Esophagus muscularis mucosa (tissue), 2 donors: ENCODE data around the gene UBE2O.

Experiments
- POLR2A ChIP-seq: fragments of 450-650 bp; IDR thresholded peaks from one replicate; pipeline ENCODE4 v1.6.1; 2017; ENCODE audit warnings: antibody characterized with exemption, moderate library complexity, mild to moderate bottlenecking, low read depth
- POLR2AphosphoS5 ChIP-seq, 2 donors: sonication (generic); formaldehyde crosslinking; IDR thresholded peaks; one replicate each; pipeline ENCODE4 v1.6.1; 2017; ENCODE audit warnings: antibody characterized with exemption in 2 of 2

- TF ChIP-seq POLR2A (no peak), POLR2AphosphoS5 (IDR thresholded peaks at IDR 0.05) (peak; percentile 9 to 14)
Measured at GRCh38 chr17:76376318-76377133, 76.4 kb downstream of the UBE2O start.
